Adrenal gland (tissue), 12 donors: ENCODE data around the gene PACC1. TPM values are rescaled to one million over a fixed set of nuclear protein-coding genes. Genes with fewer than 3 reads are reported as not detected.
"Not testable (repeated sequence)": the region's sequence is repeated elsewhere in the genome, so short reads cannot be mapped to it uniquely, and the experiment has no call there.

Experiments used
- DNase-seq, 7 donors: peaks; one replicate each; pipeline ENCODE4 v3.0.0-alpha.2; 2019 to 2020
- H3K27ac ChIP-seq, 5 donors: fragments of 200-600 bp; sonication (generic) in 4 of 5; 1 replicate in 3 of 5; 2 replicates in 2 of 5; pipeline versions ENCODE4 v1.5.1 to v1.8.0; 2016 to 2020; ENCODE audit warnings: mild to moderate bottlenecking in 1 of 5
- H3K27me3 ChIP-seq: fragments of 200-600 bp; 2 replicates; pipeline ENCODE4 v1.8.0; 2021
- H3K36me3 ChIP-seq, 2 donors: fragments of 200-600 bp; replicated peaks in 1 of 2; 1 replicate in 1 of 2; 2 replicates in 1 of 2; pipeline versions ENCODE4 v1.5.1 to v1.8.0; 2018 to 2022
- H3K4me1 ChIP-seq, 2 donors: fragments of 200-600 bp; replicated peaks in 1 of 2; 1 replicate in 1 of 2; 2 replicates in 1 of 2; pipeline versions ENCODE4 v1.5.1 to v1.8.0; 2018 to 2021
- H3K4me3 ChIP-seq, 4 donors: fragments of 200-600 bp; sonication (generic) in 3 of 4; one replicate each; pipeline ENCODE4 v1.5.1; 2016 to 2018
- H3K9me3 ChIP-seq, 3 donors: fragments of 200-600 bp; sonication (generic) in 1 of 3; replicated peaks in 1 of 3; 1 replicate in 2 of 3; 2 replicates in 1 of 3; pipeline versions ENCODE4 v1.5.1 to v1.8.0; 2016 to 2021
- CTCF ChIP-seq, 6 experiments: fragments of 450-650 bp in 4 of 6; fragments of 200-600 bp in 2 of 6; sonication (generic) in 1 of 6; IDR thresholded peaks; 1 replicate in 5 of 6; 2 replicates in 1 of 6; pipeline versions ENCODE4 v1.5.1 to v1.8.0; 2016 to 2021; ENCODE audit warnings: antibody characterized with exemption in 6 of 6, mild to moderate bottlenecking in 2 of 6, moderate library complexity in 1 of 6
- POLR2A ChIP-seq, 2 donors: fragments of 450-650 bp; IDR thresholded peaks; one replicate each; pipeline ENCODE4 v1.6.1; 2017; ENCODE audit warnings: antibody characterized with exemption in 2 of 2, mild to moderate bottlenecking in 2 of 2, moderate library complexity in 1 of 2
- WGBS, 4 donors: extraction: QIAGEN DNeasy Blood & Tissue Kit in 2 of 4; methylation state at CpG; one replicate each; pipeline versions ENCODE4 v1.1.5 to v1.1.7; 2013 to 2017; 5-methylcytosine and 5-hydroxymethylcytosine counted together
- intact Hi-C, 2 donors: fragments of 100-400 bp; cut with DNase I; formaldehyde crosslinking; loops; one replicate each; pipeline versions ENCODE4 v1.14.1 to v1.15.0; 2022 to 2023
- polyA plus RNA-seq, 3 donors: library from polyadenylated mRNA; stranded (reverse); fragments of 200-250 nt in 2 of 3; fragments of 350-450 nt in 1 of 3; fragmentation: Illumina TruSeq in 1 of 3; extraction: RNeasy Lipid Tissue Mini Kit (QIAGEN cat#74804) in 1 of 3; gene quantifications; one replicate each; pipeline ENCODE4 v1.2.3, GENCODE V29; 2013 to 2014
- total RNA-seq, 9 donors: library from RNA; depleted of rRNA in 4 of 9; stranded (reverse); fragments of >200 nt in 4 of 9; fragments of 120-200 nt in 1 of 9; fragmentation: NEBNext Ultra II Directional in 1 of 9; extraction: Animal tissue kit (Norgen Biotek cat#: 25700) in 1 of 9; gene quantifications; one replicate each; pipeline versions ENCODE4 v1.1.0 to v1.2.4, GENCODE V29; 2013 to 2023
- donor health status: healthy with polysubstance abuse.
- donor health status: Bipolar disorder and iron deficiency.
- donor health status: DM: yes; HTN: yes; CAD: no.
- donor health status: DM: no; HTN: no; CAD: no.
- donor health status: DM: no; HTN: no; CAD: no.
- donor health status: DM: yes; HTN: yes; CAD: no.

The PACC1 gene
- total and polyA plus RNA-seq, 12 donors = 1.9 to 8.6 (median 4.8) TPM

- DNase-seq = no peak
- Histone ChIP-seq H3K27me3 (no peaks in the 10 kb centered on the region), H3K27ac (no peak overlapping the region), H3K4me3 (no peak overlapping the region), H3K4me1 (no peaks in the 10 kb centered on the region), H3K36me3 (no peaks in the 10 kb centered on the region), H3K9me3 (peaks cover 0 to 15% (median 0%) of the 10 kb centered on the region in 3 donors)
- TF ChIP-seq CTCF (IDR thresholded peaks at IDR 0.05) = no peak
- no peak for TF ChIP-seq POLR2A (IDR thresholded peaks at IDR 0.05)
- 96 to 100% (median 98%) methylated on average over 3 of the region's 3 CpGs for WGBS, 4 donors
- intact Hi-C loops = no loop called here
Observed at GRCh38 chr1:212396638-212397037, 18.0 kb downstream of the PACC1 start.

- H3K36me3 ChIP-seq, DNase-seq, H3K27ac ChIP-seq, H3K4me3 ChIP-seq, H3K27me3 ChIP-seq, intact Hi-C loops, H3K4me1 ChIP-seq: not testable (repeated sequence)
- peaks cover 0 to 15% (median 0%) of the 10 kb centered on the region in 3 donors for H3K9me3 ChIP-seq
- WGBS, 4 donors = 92 to 94% (median 94%) methylated on average over 5 to 6 of the region's 6 CpGs
Observed at GRCh38 chr1:212395678-212396437, 18.8 kb downstream of the PACC1 start.

- H3K36me3 ChIP-seq = no peaks in the 10 kb centered on the region
- no peak for DNase-seq
- WGBS, 4 donors = 86 to 100% (median 91%) methylated on average over 1 of the region's 1 CpG
- H3K9me3 ChIP-seq = no peaks in the 10 kb centered on the region
- H3K4me3 ChIP-seq = no peak overlapping the region
- H3K27me3 ChIP-seq = no peaks in the 10 kb centered on the region
- no peak overlapping the region for H3K27ac ChIP-seq
- no peaks in the 10 kb centered on the region for H3K4me1 ChIP-seq
- intact Hi-C loops = no loop called here
- TF ChIP-seq POLR2A (IDR thresholded peaks at IDR 0.05) = no peak
- TF ChIP-seq CTCF (IDR thresholded peaks at IDR 0.05) = no peak
Observed at GRCh38 chr1:212388985-212389716, 25.5 kb downstream of the PACC1 start.

- no peak for DNase-seq
- Histone ChIP-seq H3K4me3 (no peak overlapping the region), H3K36me3 (no peaks in the 10 kb centered on the region), H3K27ac (no peak overlapping the region), H3K4me1 (no peaks in the 10 kb centered on the region), H3K9me3 (no peaks in the 10 kb centered on the region), H3K27me3 (no peaks in the 10 kb centered on the region)
- whole genome bisulfite sequencing, 4 donors = 70 to 100% (median 87%) methylated on average over 1 of the region's 1 CpG
- no peak for TF ChIP-seq POLR2A (IDR thresholded peaks at IDR 0.05)
- no peak for TF ChIP-seq CTCF (IDR thresholded peaks at IDR 0.05)
- intact Hi-C loops = no loop called here
Observed at GRCh38 chr1:212386029-212386428, 28.7 kb downstream of the PACC1 start.
